H1 (cell line): ENCODE data around the gene PRF1. TPM values are rescaled to one million over a fixed set of nuclear protein-coding genes. Genes with fewer than 3 reads are reported as not detected.

Source experiments
- CEBPB ChIP-seq: IDR thresholded peaks from 2 replicates; pipeline ENCODE4 v1.6.1; 2012; ENCODE audit warnings: low read depth, low read length
- EGR1 ChIP-seq: IDR thresholded peaks from 2 replicates; pipeline ENCODE4 v1.6.1; 2011; ENCODE audit warnings: low read depth, low read length, borderline replicate concordance
- NRF1 ChIP-seq: IDR thresholded peaks from 2 replicates; pipeline ENCODE4 v1.6.1; 2011; ENCODE audit warnings: mild to moderate bottlenecking, low read depth, low read length, improper control_type of control experiment
- POLR2AphosphoS5 ChIP-seq: IDR thresholded peaks from 2 replicates; pipeline ENCODE4 v1.6.1; 2011; ENCODE audit warnings: low read depth, low read length
- TAF7 ChIP-seq: optimal IDR thresholded peaks from 2 replicates; pipeline ENCODE3; 2011; ENCODE audit warnings: low read depth, mild to moderate bottlenecking, inconsistent platforms, low read length, moderate library complexity, borderline replicate concordance
- ZNF274 ChIP-seq: IDR thresholded peaks from 2 replicates; pipeline ENCODE4 v1.7.0; 2012; ENCODE audit warnings: low read length, borderline replicate concordance; ENCODE audit errors: extremely low read depth
- polyA plus RNA-seq, 7 experiments: library from polyadenylated mRNA; depleted of rRNA in 3 of 7; stranded (reverse) in 5 of 7; unstranded in 2 of 7; fragments of >200 nt in 5 of 7; fragments of 200-250 nt in 2 of 7; gene quantifications; 1 replicate in 5 of 7; 2 replicates in 1 of 7; 4 replicates in 1 of 7; pipeline versions ENCODE4 v1.2.1 to v1.2.3, GENCODE V29; 2011 to 2013; ENCODE audit warnings: missing spikeins in 2 of 7, mixed read lengths in 2 of 7
- total RNA-seq: library from RNA; stranded (reverse); fragmentation: NEBNext Ultra II Directional; extraction: Animal tissue kit (Norgen Biotek cat#: 25700); gene quantifications from 2 replicates; pipeline ENCODE4 v1.2.1, GENCODE V29; 2021
- TF ChIP-seq, protein P1 (sequence below): fragments of 300-600 bp; sonication (generic); IDR thresholded peaks from 2 replicates; pipeline ENCODE4 v1.7.1; 2012; ENCODE audit warnings: low read length, moderate library complexity, mild to moderate bottlenecking, inconsistent platforms; ENCODE audit not compliant: insufficient replicate concordance
- TF ChIP-seq, protein P2 (sequence below), 3 experiments: IDR thresholded peaks; 1 replicate in 2 of 3; 2 replicates in 1 of 3; pipeline versions ENCODE4 v1.5.1 to v1.6.1; 2011; ENCODE audit warnings: low read length in 3 of 3, mild to moderate bottlenecking in 3 of 3, inconsistent platforms in 2 of 3, low read depth in 1 of 3, moderate library complexity in 1 of 3; ENCODE audit not compliant: insufficient read depth in 1 of 3; ENCODE audit errors: control extremely low read depth in 1 of 3
- TF ChIP-seq, protein P3 (sequence below): IDR thresholded peaks from 2 replicates; pipeline ENCODE4 v1.6.1; 2012; ENCODE audit warnings: inconsistent platforms

The PRF1 gene
- total and polyA plus RNA-seq, 2 of the 8 experiments (the other 6 are each of a cell fraction or from before 2014, with no cell fraction given), result 0.15 TPM; not detected in 1

DNA sequence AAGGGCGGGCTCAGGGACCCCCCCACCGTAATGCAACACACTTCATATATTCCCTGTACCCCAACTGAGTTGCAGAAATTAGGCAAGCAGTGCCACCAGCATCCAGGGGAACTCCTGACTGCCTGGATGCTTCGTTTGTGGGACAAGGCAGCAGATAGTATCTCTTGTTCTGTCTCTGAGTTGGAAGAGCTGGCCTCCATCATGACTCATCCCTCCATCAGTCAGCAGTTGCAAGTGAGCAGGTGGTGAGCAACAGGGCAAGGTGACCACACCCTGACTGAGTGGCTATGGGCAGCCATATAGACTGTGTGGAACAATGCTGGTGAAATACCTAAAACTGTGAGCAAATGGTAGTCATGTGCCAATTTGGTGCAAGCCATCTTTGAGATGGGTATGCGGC is 47.0 kb upstream of the PRF1 start (continued):
- TF ChIP-seq, protein P1, sequence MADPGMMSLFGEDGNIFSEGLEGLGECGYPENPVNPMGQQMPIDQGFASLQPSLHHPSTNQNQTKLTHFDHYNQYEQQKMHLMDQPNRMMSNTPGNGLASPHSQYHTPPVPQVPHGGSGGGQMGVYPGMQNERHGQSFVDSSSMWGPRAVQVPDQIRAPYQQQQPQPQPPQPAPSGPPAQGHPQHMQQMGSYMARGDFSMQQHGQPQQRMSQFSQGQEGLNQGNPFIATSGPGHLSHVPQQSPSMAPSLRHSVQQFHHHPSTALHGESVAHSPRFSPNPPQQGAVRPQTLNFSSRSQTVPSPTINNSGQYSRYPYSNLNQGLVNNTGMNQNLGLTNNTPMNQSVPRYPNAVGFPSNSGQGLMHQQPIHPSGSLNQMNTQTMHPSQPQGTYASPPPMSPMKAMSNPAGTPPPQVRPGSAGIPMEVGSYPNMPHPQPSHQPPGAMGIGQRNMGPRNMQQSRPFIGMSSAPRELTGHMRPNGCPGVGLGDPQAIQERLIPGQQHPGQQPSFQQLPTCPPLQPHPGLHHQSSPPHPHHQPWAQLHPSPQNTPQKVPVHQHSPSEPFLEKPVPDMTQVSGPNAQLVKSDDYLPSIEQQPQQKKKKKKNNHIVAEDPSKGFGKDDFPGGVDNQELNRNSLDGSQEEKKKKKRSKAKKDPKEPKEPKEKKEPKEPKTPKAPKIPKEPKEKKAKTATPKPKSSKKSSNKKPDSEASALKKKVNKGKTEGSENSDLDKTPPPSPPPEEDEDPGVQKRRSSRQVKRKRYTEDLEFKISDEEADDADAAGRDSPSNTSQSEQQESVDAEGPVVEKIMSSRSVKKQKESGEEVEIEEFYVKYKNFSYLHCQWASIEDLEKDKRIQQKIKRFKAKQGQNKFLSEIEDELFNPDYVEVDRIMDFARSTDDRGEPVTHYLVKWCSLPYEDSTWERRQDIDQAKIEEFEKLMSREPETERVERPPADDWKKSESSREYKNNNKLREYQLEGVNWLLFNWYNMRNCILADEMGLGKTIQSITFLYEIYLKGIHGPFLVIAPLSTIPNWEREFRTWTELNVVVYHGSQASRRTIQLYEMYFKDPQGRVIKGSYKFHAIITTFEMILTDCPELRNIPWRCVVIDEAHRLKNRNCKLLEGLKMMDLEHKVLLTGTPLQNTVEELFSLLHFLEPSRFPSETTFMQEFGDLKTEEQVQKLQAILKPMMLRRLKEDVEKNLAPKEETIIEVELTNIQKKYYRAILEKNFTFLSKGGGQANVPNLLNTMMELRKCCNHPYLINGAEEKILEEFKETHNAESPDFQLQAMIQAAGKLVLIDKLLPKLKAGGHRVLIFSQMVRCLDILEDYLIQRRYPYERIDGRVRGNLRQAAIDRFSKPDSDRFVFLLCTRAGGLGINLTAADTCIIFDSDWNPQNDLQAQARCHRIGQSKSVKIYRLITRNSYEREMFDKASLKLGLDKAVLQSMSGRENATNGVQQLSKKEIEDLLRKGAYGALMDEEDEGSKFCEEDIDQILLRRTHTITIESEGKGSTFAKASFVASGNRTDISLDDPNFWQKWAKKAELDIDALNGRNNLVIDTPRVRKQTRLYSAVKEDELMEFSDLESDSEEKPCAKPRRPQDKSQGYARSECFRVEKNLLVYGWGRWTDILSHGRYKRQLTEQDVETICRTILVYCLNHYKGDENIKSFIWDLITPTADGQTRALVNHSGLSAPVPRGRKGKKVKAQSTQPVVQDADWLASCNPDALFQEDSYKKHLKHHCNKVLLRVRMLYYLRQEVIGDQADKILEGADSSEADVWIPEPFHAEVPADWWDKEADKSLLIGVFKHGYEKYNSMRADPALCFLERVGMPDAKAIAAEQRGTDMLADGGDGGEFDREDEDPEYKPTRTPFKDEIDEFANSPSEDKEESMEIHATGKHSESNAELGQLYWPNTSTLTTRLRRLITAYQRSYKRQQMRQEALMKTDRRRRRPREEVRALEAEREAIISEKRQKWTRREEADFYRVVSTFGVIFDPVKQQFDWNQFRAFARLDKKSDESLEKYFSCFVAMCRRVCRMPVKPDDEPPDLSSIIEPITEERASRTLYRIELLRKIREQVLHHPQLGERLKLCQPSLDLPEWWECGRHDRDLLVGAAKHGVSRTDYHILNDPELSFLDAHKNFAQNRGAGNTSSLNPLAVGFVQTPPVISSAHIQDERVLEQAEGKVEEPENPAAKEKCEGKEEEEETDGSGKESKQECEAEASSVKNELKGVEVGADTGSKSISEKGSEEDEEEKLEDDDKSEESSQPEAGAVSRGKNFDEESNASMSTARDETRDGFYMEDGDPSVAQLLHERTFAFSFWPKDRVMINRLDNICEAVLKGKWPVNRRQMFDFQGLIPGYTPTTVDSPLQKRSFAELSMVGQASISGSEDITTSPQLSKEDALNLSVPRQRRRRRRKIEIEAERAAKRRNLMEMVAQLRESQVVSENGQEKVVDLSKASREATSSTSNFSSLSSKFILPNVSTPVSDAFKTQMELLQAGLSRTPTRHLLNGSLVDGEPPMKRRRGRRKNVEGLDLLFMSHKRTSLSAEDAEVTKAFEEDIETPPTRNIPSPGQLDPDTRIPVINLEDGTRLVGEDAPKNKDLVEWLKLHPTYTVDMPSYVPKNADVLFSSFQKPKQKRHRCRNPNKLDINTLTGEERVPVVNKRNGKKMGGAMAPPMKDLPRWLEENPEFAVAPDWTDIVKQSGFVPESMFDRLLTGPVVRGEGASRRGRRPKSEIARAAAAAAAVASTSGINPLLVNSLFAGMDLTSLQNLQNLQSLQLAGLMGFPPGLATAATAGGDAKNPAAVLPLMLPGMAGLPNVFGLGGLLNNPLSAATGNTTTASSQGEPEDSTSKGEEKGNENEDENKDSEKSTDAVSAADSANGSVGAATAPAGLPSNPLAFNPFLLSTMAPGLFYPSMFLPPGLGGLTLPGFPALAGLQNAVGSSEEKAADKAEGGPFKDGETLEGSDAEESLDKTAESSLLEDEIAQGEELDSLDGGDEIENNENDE, result no peak
- TF ChIP-seq, protein P2, sequence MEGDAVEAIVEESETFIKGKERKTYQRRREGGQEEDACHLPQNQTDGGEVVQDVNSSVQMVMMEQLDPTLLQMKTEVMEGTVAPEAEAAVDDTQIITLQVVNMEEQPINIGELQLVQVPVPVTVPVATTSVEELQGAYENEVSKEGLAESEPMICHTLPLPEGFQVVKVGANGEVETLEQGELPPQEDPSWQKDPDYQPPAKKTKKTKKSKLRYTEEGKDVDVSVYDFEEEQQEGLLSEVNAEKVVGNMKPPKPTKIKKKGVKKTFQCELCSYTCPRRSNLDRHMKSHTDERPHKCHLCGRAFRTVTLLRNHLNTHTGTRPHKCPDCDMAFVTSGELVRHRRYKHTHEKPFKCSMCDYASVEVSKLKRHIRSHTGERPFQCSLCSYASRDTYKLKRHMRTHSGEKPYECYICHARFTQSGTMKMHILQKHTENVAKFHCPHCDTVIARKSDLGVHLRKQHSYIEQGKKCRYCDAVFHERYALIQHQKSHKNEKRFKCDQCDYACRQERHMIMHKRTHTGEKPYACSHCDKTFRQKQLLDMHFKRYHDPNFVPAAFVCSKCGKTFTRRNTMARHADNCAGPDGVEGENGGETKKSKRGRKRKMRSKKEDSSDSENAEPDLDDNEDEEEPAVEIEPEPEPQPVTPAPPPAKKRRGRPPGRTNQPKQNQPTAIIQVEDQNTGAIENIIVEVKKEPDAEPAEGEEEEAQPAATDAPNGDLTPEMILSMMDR (IDR thresholded peaks at IDR 0.05; ENCODE audit: control extremely low read depth in 1 of 3, insufficient read depth in 1 of 3, low read depth in 1 of 3, low read length in 3 of 3), result no peak
- TF ChIP-seq POLR2AphosphoS5, result no peak
- TF ChIP-seq CEBPB, result no peak
- no peak for TF ChIP-seq TAF7
- TF ChIP-seq NRF1, result no peak
- no peak for TF ChIP-seq ZNF274
- TF ChIP-seq, protein P3, sequence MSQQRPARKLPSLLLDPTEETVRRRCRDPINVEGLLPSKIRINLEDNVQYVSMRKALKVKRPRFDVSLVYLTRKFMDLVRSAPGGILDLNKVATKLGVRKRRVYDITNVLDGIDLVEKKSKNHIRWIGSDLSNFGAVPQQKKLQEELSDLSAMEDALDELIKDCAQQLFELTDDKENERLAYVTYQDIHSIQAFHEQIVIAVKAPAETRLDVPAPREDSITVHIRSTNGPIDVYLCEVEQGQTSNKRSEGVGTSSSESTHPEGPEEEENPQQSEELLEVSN, result no peak
- no peak for TF ChIP-seq EGR1
